K562 (cell line): ENCODE measurements around the gene NIPAL4. TPM values are rescaled to one million over a fixed set of nuclear protein-coding genes. Genes with fewer than 3 reads are reported as not detected.

Experiments used
- ATAC-seq: fragments of 200-7000 bp; cut with Tn5 transposase; 3 replicates; pipeline ENCODE4 v1.9.1; 2020; ENCODE audit warnings: moderate library complexity
- BruUV-seq: library from RNA; stranded (reverse); fragments of 400-500 nt; replicated peaks from 2 replicates; lab custom pipeline; 2021; lab: Mats Ljungman, UMichigan
- CTCF ChIA-PET: fragments of 300-600 bp; formaldehyde crosslinking; extraction: SDS; loops from one replicate; lab custom pipeline; 2021; ENCODE audit warnings: low intra/inter-chr PET ratio; lab: Yijun Ruan, JAX
- POLR2A ChIA-PET: fragments of 300-600, 350-650 bp; sonication (Branson Sonifier 250); formaldehyde crosslinking; extraction: SDS; loops from one replicate; lab custom pipeline; 2021; ENCODE audit warnings: antibody characterized with exemption, inconsistent platforms; lab: Yijun Ruan, JAX
- DNase-seq, 4 experiments: peaks; one replicate each; pipeline versions ENCODE4 v3.0.0 to v3.0.0-alpha.2; 2011 to 2018; ENCODE audit warnings: low spot score in 3 of 4, mixed read lengths in 3 of 4; ENCODE audit errors: extremely low read depth in 1 of 4
- FAIRE-seq: peaks from 2 replicates; lab custom pipeline; 2011; peaks lifted over from hg19 to GRCh38; lab: Jason Lieb, UNC
- H2AFZ ChIP-seq: 2 replicates; pipeline ENCODE4 v1.6.0; 2011; ENCODE audit warnings: low read depth, low read length, control low read depth, inconsistent platforms
- H3K27ac ChIP-seq: fragments of 200-600 bp; 3 replicates; pipeline ENCODE4 v1.8.0; 2011; ENCODE audit warnings: low read depth, mild to moderate bottlenecking, control low read depth, inconsistent platforms, low read length, moderate library complexity, mixed read lengths; ENCODE audit errors: extremely low read depth
- H3K27me3 ChIP-seq, 2 experiments: fragments of 300-600 bp in 1 of 2; 2 replicates in 1 of 2; 3 replicates in 1 of 2; pipeline versions ENCODE4 v1.6.0 to v1.8.0; 2011; ENCODE audit warnings: inconsistent platforms in 2 of 2, low read length in 2 of 2, mild to moderate bottlenecking in 1 of 2, mixed read lengths in 1 of 2, moderate library complexity in 1 of 2; ENCODE audit not compliant: control insufficient read depth in 2 of 2, insufficient read depth in 2 of 2
- H3K36me3 ChIP-seq: fragments of 300-600 bp; 3 replicates; pipeline ENCODE4 v1.8.0; 2011; ENCODE audit warnings: mild to moderate bottlenecking, low read length, inconsistent platforms; ENCODE audit not compliant: control insufficient read depth, insufficient read depth
- H3K4me1 ChIP-seq, 2 experiments: fragments of 200-600 bp in 1 of 2; replicated peaks in 1 of 2; 2 replicates in 1 of 2; 3 replicates in 1 of 2; pipeline versions ENCODE4 v1.5.1 to v1.8.0; 2011; ENCODE audit warnings: inconsistent platforms in 2 of 2, low read length in 2 of 2, mild to moderate bottlenecking in 1 of 2, mixed read lengths in 1 of 2, moderate library complexity in 1 of 2; ENCODE audit not compliant: control insufficient read depth in 2 of 2, insufficient read depth in 2 of 2
- H3K4me2 ChIP-seq: 2 replicates; pipeline ENCODE4 v1.6.1; 2011; ENCODE audit warnings: low read length, control low read depth, inconsistent platforms, mixed read lengths; ENCODE audit not compliant: insufficient read depth
- H3K4me3 ChIP-seq: fragments of 200-600 bp; sonication (generic), shearing (Covaris generic); 2 replicates; pipeline ENCODE4 v1.5.1; 2016; ENCODE audit warnings: control low read depth, inconsistent platforms
- H3K79me2 ChIP-seq: fragments of 200-600 bp; 3 replicates; pipeline ENCODE4 v1.8.0; 2011; ENCODE audit warnings: low read length, inconsistent platforms; ENCODE audit not compliant: control insufficient read depth, insufficient read depth
- H3K9ac ChIP-seq, 2 experiments: 2 replicates each; pipeline versions ENCODE4 v1.6.0 to v1.6.1; 2011; ENCODE audit warnings: low read depth in 2 of 2, low read length in 2 of 2, control low read depth in 1 of 2, inconsistent platforms in 1 of 2, mild to moderate bottlenecking in 1 of 2, mixed read lengths in 1 of 2; ENCODE audit not compliant: insufficient read depth in 1 of 2
- H3K9me1 ChIP-seq: one replicate; pipeline ENCODE4 v1.6.0; 2011; ENCODE audit warnings: inconsistent platforms, mild to moderate bottlenecking, low read length, moderate library complexity; ENCODE audit not compliant: control insufficient read depth, insufficient read depth
- H3K9me3 ChIP-seq: replicated peaks from 2 replicates; pipeline ENCODE4 v1.5.1; 2011; ENCODE audit warnings: low read depth, low read length, inconsistent platforms; ENCODE audit not compliant: control insufficient read depth, insufficient read depth
- H4K20me1 ChIP-seq: replicated peaks from 2 replicates; pipeline ENCODE4 v1.6.1; 2011; ENCODE audit warnings: low read length, inconsistent platforms, mixed read lengths; ENCODE audit not compliant: control insufficient read depth, insufficient read depth
- BRD4 ChIP-seq: fragments of 200-600 bp; sonication (generic); IDR thresholded peaks from 2 replicates; pipeline ENCODE4 v1.6.1; 2017; ENCODE audit warnings: inconsistent platforms
- POLR2B ChIP-seq: fragments of 450-650 bp; IDR thresholded peaks from 2 replicates; pipeline ENCODE4 v1.6.1; 2018; ENCODE audit warnings: low read depth; ENCODE audit not compliant: partially characterized antibody
- SRSF3 ChIP-seq: fragments of 200-400 bp; formaldehyde crosslinking; IDR thresholded peaks from 2 replicates; pipeline ENCODE4 v1.6.1; 2016; ENCODE audit warnings: mild to moderate bottlenecking, low read length, moderate library complexity; ENCODE audit not compliant: insufficient read depth
- ZNF263 ChIP-seq: sonication (generic); formaldehyde crosslinking; IDR thresholded peaks from 2 replicates; pipeline ENCODE4 v1.8.0; 2022; ENCODE audit warnings: mild to moderate bottlenecking, missing genetic modification reagents, borderline replicate concordance
- WGBS: fragments of 100-300 bp; shearing (Covaris generic); methylation state at CpG from one replicate; pipeline ENCODE4 v1.1.6; 2016; ENCODE audit warnings: low coverage, mixed read lengths; ENCODE audit not compliant: insufficient coverage; ENCODE audit errors: missing lambda C conversion rate; 5-methylcytosine and 5-hydroxymethylcytosine counted together
- in situ Hi-C: fragments of 300-500 bp; cut with MboI; formaldehyde crosslinking; loops from 4 replicates; pipeline ENCODE4 v1.15.0; 2018; ENCODE audit warnings: inconsistent platforms, mixed read lengths
- intact Hi-C: fragments of 100-400 bp; cut with micrococcal nuclease; formaldehyde crosslinking; loops from 2 replicates; pipeline ENCODE4 v1.14.2; 2022
- polyA plus RNA-seq, 8 experiments: library from polyadenylated mRNA; depleted of rRNA in 4 of 8; stranded (reverse) in 5 of 8; unstranded in 3 of 8; fragments of >200 nt; fragmentation: Nextera tagmentation in 2 of 8; fragmentation: Illumina TruSeq in 1 of 8; extraction: Ambion mirVana in 2 of 8; extraction: Trizol in 1 of 8; gene quantifications; 2 replicates each; pipeline versions ENCODE4 v1.2.1 to v1.2.3, GENCODE V29; 2011 to 2014; ENCODE audit warnings: inconsistent platforms in 1 of 8, missing spikeins in 1 of 8
- total RNA-seq, 7 experiments: library from RNA; depleted of rRNA in 6 of 7; stranded (reverse); fragments of >200 nt in 6 of 7; fragmentation: Illumina TruSeq in 2 of 7; extraction: Trizol in 2 of 7; gene quantifications; 2 replicates each; pipeline versions ENCODE4 v1.2.1 to v1.2.3, GENCODE V29; 2011 to 2021; ENCODE audit warnings: low replicate concordance in 1 of 7
- TF ChIP-seq, protein P1 (sequence below): fragments of 200-400 bp; formaldehyde crosslinking; IDR thresholded peaks from 2 replicates; pipeline ENCODE4 v1.6.1; 2017; ENCODE audit warnings: mild to moderate bottlenecking, low read depth, low read length, moderate library complexity

NIPAL4 gene
- total and polyA plus RNA-seq, 9 of the 15 experiments (the other 6 are each of a cell fraction or from before 2014, with no cell fraction given) = not detected

DNA sequence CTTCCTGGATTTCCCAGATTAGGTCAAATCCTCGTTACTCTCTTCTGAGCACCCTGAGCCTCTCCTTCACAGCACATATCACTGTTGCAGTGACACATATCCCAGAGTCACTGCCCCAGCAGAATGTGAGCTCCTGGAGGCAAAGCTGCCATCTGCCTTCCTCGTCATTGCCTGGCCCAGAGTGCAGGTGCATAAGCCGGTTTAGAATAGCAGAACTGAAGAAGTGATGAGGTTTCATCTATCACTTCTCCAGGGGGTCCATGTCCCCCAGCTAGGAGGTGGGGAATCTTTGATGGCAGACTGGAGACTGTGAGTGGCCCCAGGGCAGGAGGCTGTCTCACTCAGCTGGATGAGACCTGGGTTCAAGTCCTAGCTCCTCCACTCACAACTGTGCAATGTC lies 25.8 kb downstream of the NIPAL4 start:
- no peak overlapping the region for H3K4me3 ChIP-seq
- no peaks in the 10 kb centered on the region for H4K20me1 ChIP-seq
- ChIA-PET POLR2A (no interaction called here), CTCF (no interaction called here)
- intact Hi-C loops = no loop called here
- WGBS = 18% methylated on average over 3 of the region's 3 CpGs
- no peak overlapping the region for H3K9ac ChIP-seq
- no peaks in the 10 kb centered on the region for H3K9me1 ChIP-seq
- in situ Hi-C loops = no loop called here
- ATAC-seq (no peak), DNase-seq (no peak), FAIRE-seq (no peak)
- no peaks in the 10 kb centered on the region for H3K9me3 ChIP-seq
- TF ChIP-seq SRSF3 (no peak), BRD4 (no peak), ZNF263 (no peak), POLR2B (no peak)
- TF ChIP-seq, protein P1, sequence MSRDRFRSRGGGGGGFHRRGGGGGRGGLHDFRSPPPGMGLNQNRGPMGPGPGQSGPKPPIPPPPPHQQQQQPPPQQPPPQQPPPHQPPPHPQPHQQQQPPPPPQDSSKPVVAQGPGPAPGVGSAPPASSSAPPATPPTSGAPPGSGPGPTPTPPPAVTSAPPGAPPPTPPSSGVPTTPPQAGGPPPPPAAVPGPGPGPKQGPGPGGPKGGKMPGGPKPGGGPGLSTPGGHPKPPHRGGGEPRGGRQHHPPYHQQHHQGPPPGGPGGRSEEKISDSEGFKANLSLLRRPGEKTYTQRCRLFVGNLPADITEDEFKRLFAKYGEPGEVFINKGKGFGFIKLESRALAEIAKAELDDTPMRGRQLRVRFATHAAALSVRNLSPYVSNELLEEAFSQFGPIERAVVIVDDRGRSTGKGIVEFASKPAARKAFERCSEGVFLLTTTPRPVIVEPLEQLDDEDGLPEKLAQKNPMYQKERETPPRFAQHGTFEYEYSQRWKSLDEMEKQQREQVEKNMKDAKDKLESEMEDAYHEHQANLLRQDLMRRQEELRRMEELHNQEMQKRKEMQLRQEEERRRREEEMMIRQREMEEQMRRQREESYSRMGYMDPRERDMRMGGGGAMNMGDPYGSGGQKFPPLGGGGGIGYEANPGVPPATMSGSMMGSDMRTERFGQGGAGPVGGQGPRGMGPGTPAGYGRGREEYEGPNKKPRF = no peak
- peaks cover 0 to 33% of the 10 kb centered on the region in 2 experiments; a peak in 2 of 5 replicates for H3K27me3 ChIP-seq
- no peaks in the 10 kb centered on the region for H3K79me2 ChIP-seq
- H3K36me3 ChIP-seq = no peaks in the 10 kb centered on the region
- no peak overlapping the region for H3K27ac ChIP-seq
- BruUV-seq = no TSS peak
- H3K4me1 ChIP-seq = peaks cover 0 to 4% of the 10 kb centered on the region in 2 experiments; a peak in 1 of 5 replicates
- H3K4me2 ChIP-seq = no peak overlapping the region
- H2AFZ ChIP-seq = no peak overlapping the region
